Activated CD4-positive, alpha-beta T cell treated with anti-CD3 and anti-CD28 coated beads for 24 hours (primary cell): ENCODE data around the gene SEC24D.

Experiments used
- DNase-seq, 2 donors: peaks; one replicate each; pipeline ENCODE4 v3.0.0-alpha.2; 2020; ENCODE audit warnings: low read depth in 2 of 2

SEC24D gene

DNA sequence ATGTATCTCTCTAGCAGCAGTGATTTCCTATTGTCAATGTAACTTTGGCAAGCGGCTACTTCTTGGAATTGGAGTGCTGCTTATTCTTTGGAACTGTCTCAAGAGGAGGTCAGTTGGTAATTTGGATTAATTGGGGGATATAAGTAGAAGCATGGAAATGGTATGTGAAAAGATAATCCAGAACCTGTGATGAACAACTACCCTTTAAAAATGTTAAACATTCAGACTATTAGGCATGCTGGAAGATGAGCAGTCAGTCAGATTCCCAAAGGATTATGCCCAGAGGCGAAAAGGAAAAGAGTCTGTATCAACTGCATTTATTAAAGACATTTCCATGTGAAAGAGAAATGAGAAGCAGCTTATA is 62.5 kb downstream of the SEC24D start:
- DNase-seq = no peak

DNA sequence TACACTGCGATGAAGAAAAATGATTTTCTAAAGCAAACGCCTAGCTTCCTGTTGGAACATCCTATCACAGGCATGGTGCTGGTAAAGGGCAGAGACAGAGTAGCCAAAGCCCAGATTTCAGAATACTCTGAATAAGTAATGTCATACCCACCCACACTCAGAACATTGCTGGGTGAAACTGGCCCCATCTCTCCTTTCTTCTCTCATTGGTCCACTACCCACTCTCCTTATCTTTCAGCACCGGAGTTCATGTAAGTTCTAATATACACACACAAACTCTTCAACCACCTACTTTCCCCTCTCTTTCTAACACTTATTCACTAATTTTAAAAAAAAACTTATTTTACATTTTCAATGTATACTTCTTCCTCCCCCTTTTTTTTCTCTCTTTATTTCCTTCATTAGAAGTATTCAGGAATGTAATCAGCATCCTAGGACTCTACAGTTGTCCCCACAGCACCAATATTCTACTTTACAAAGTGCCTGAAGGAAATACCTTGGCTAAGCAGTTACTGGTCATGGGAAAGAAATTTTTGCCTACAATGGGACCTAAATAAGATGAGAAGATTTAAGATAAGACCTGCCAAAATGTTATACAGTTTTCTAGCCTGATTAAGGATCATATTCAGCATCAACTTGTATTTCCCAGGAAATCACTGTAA is 63.0 kb downstream of the SEC24D start:
- no peak for DNase-seq

- DNase-seq = no peak
Measured at GRCh38 chr4:118772081-118772766, 63.7 kb downstream of the SEC24D start.

DNA sequence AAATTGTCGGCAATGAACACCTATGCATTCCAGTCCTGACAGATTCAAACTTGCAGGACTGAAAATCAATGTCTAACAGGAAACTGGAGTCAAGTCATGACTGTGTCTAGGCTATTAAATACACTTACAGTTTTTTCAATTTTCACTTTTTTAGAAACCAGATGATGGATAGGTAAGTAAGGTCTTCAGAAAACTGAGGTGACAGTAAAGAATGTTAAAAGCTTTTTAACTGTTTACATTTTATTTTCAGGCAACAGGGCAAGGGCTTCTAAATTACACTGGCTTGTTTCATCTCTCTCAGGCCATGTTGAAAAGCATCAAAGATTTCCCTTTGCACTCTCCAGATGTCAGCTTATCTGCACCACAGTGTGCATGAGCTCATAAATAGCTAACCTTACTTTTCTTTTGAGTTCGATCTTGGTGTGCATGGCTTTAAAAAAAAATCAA is 65.2 kb downstream of the SEC24D start:
- no peak for DNase-seq

GRCh38 chr4:118769161-118769560 is 66.8 kb downstream of the SEC24D start:
- no peak for DNase-seq

GRCh38 chr4:118767109-118767508 is 68.8 kb downstream of the SEC24D start:
- DNase-seq = no peak

GRCh38 chr4:118765399-118765798 is 70.5 kb downstream of the SEC24D start:
- DNase-seq = no peak

DNA sequence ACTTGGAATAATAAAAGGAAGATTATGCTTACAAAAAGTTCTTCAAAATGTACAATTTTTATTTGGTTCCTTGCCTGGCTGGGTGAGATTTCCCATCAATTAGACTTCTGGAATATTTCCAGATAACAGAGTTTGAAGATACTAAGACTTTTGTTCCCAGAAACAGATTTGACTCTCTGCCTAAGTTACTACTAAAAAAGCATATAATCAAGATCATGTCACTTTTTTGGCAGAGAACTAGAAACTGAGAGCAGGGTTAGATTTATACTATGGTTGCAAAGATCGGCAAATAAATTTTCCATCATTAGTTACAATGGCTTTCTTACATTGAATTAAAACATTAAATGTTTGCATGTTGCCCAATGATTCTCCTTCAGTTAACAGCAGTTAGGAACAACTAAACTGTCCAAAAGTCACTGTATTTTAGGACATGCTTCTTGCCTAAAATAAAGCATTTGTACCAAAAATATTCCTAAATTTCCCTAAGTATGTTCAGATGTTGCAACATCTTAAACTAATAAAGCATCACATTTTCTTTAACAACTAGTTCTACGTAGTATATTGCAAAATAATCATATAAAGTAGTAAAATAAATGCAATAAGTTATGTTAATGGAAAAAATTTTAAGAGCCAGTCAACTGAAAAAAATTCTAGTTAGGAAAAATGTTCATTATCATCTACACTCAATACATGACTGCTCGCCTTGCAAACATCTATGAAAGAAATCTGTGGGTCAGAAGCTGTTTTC is 73.0 kb downstream of the SEC24D start:
- DNase-seq = no peak

DNA sequence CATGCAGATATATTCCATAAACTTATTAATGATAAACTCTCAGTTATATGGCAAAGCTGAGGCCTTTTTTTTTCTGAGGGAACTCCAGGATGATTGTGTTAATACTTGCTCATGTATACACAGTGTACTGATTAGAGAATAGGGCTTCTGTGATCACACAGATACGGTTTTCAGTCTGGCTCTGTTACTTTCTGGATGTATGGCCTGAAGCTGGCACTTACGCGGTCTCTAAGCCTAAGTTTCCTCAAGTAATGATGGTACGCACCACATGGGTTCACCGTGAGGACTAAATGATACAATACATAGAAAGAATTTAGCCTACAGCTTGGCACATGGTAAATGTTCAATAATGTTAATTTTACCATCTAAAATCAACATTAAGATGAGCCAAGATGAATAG is 73.8 kb downstream of the SEC24D start:
- DNase-seq = no peak

DNA sequence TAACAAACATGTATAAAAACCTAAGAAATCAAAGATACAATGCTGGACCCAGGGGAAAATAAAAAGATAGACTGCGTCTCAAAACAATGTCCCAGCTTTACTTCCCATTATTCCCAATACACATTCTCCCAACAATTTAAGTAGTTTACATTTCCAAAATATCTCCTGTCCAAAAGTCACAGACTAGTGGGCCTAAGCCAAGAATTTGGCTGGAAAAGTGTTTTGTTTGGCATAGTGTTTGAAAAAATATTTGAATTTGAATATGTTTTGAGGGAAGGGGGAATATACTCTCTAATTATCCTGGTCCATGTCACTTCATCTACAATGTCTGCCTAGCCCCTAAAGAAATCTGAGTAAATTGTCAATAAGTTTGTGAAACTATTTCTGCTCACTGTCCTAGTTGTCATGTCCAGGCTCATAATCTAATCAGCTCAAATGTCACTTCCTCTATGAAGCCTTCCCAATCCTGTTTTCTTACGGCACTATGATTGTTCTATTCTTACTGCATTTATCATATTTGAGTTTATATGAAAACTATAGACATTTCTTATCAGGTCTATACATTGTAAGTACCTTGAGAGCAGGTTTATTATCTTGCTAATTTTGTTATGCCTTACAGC is 74.4 kb downstream of the SEC24D start:
- no peak for DNase-seq

GRCh38 chr4:118760493-118760892 is 75.4 kb downstream of the SEC24D start:
- DNase-seq = no peak

- no peak for DNase-seq
Measured at GRCh38 chr4:118760092-118760491, 75.8 kb downstream of the SEC24D start.

- no peak for DNase-seq
Measured at GRCh38 chr4:118759481-118759880, 76.4 kb downstream of the SEC24D start.

DNA sequence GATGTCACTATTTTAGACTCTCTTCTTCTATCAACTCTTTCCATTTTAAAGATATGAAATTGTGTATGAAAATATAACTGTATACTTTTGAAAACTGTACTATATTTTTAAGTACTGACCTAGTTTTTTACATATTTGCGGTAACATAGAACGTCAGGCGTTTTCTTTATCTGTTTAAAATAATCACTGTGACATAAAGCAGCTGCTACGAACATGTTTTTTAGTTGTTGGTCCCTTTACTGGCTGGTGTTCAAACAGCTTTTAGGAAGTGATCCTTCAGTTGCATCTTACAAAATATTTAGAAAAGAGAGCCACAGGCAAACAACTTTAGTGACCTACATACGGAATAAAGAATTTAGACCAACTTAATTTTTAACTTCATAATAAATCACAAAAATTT is 77.6 kb downstream of the SEC24D start:
- DNase-seq = no peak

GRCh38 chr4:118757761-118758251 is 78.1 kb downstream of the SEC24D start:
- no peak for DNase-seq

DNA sequence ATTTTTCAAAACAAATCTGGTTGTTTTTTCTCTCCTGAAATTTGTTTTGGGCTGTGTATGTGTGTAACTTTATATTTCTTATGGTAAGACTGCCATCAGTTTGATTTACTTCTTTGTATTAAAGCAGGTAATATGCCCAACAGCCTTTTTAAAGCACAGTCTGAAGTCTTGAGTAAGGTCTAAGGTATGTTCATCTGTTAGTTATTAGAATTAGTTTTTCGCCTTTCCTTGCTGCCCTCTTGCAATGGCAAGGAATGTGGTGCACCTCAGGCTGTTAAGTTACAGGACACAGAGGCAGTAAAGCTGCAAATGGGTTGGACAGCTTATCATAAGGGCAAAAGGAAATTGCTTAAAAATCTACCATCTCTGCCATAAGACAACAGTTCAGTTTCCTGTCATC is 79.0 kb downstream of the SEC24D start:
- DNase-seq = no peak

GRCh38 chr4:118756429-118756828 is 79.5 kb downstream of the SEC24D start:
- no peak for DNase-seq

GRCh38 chr4:118755438-118756226 is 80.3 kb downstream of the SEC24D start:
- DNase-seq = no peak

DNA sequence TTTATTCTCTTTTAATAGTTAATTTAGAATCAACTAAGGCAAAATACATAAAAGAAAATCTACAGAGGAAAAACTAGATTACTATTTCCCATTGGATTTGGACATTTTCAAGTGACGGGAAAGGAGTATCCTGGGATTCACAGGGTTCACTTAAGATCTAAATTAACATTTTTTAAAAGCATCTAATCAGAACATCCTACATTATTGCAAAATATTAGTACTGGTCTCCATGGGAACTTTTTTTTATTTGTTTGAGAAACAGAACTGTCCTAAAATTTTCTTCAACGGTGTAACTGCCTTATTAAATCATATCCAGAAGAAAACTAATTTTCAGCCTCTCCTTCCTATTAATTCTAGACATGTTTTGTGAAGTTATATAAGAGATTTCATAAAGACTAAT is 81.0 kb downstream of the SEC24D start:
- no peak for DNase-seq

- DNase-seq = no peak
Measured at GRCh38 chr4:118753685-118754084, 82.2 kb downstream of the SEC24D start.

DNA sequence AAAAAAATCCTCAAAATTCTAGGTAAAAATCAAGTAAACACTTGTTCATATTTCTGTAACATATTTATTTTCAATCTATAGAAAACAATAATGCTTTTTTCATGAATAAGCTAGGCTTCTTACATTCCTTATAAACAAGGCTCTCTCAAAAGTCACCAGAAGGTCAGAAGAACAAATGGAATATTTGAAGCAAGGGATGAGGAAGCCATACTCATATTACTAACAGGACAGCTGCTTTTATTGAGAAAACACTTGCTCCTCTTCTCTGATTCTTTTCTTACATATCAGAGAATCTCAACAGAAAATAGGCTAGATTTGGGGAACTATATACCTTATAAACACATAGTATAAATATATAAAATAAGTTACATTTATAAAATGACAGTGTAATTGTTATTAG is 82.8 kb downstream of the SEC24D start:
- DNase-seq = no peak

GRCh38 chr4:118752551-118752950 is 83.4 kb downstream of the SEC24D start:
- DNase-seq = no peak
